Neural progenitor cell (in vitro differentiated cells): ENCODE results near the gene UACA. TPM values are rescaled to one million over a fixed set of nuclear protein-coding genes. Genes with fewer than 3 reads are reported as not detected.

Experiments
- DNase-seq: peaks from one replicate; pipeline ENCODE4 v3.0.0-alpha.2; 2016; ENCODE audit warnings: low spot score
- H2AFZ ChIP-seq: fragments of 200-600 bp; sonication (generic); replicated peaks from 2 replicates; pipeline ENCODE4 v1.6.1; 2016; ENCODE audit warnings: antibody characterized with exemption
- H3F3A ChIP-seq: fragments of 200-600 bp; sonication (generic); 2 replicates; pipeline ENCODE4 v1.6.1; 2016; ENCODE audit warnings: antibody characterized with exemption, low read depth
- H3K27ac ChIP-seq: fragments of 200-600 bp; sonication (generic); 2 replicates; pipeline ENCODE4 v1.5.1; 2016; ENCODE audit warnings: mild to moderate bottlenecking
- H3K27me3 ChIP-seq: fragments of 200-600 bp; sonication (generic); 2 replicates; pipeline ENCODE4 v1.6.1; 2016; ENCODE audit warnings: mild to moderate bottlenecking, moderate library complexity
- H3K36me3 ChIP-seq: fragments of 200-600 bp; sonication (generic); 2 replicates; pipeline ENCODE4 v1.5.1; 2016
- H3K4me1 ChIP-seq: fragments of 200-600 bp; sonication (generic); 2 replicates; pipeline ENCODE4 v1.6.1; 2016; ENCODE audit warnings: mixed run types
- H3K4me2 ChIP-seq: fragments of 200-600 bp; sonication (generic); 2 replicates; pipeline ENCODE4 v1.6.1; 2016
- H3K4me3 ChIP-seq: fragments of 200-600 bp; sonication (generic); 2 replicates; pipeline ENCODE4 v1.5.1; 2016
- H3K79me2 ChIP-seq: fragments of 200-600 bp; sonication (generic); 2 replicates; pipeline ENCODE4 v1.6.1; 2016; ENCODE audit warnings: low read depth
- H3K9ac ChIP-seq: fragments of 200-600 bp; sonication (generic); 2 replicates; pipeline ENCODE4 v1.6.1; 2016
- H3K9me3 ChIP-seq: fragments of 200-600 bp; sonication (generic); 2 replicates; pipeline ENCODE4 v1.5.1; 2016; ENCODE audit warnings: low read depth
- H4K20me1 ChIP-seq: fragments of 200-600 bp; sonication (generic); 2 replicates; pipeline ENCODE4 v1.6.1; 2016; ENCODE audit warnings: low read depth
- H3K27ac Mint-ChIP-seq: 3 replicates; pipeline ENCODE4 v1.8.0; 2021; ENCODE audit warnings: mixed read lengths
- H3K27me3 Mint-ChIP-seq: 2 replicates; pipeline ENCODE4 v1.8.0; 2022; ENCODE audit warnings: low read depth, mild to moderate bottlenecking, inconsistent platforms, moderate library complexity, mixed read lengths; ENCODE audit not compliant: insufficient read depth
- H3K36me3 Mint-ChIP-seq: 3 replicates; pipeline ENCODE4 v1.8.0; 2021; ENCODE audit warnings: mixed read lengths
- H3K4me1 Mint-ChIP-seq: 3 replicates; pipeline ENCODE4 v1.8.0; 2021; ENCODE audit warnings: mixed read lengths
- H3K4me3 Mint-ChIP-seq: 3 replicates; pipeline ENCODE4 v1.8.0; 2021; ENCODE audit warnings: mild to moderate bottlenecking, moderate library complexity, mixed read lengths
- H3K9me3 Mint-ChIP-seq: 3 replicates; pipeline ENCODE4 v1.8.0; 2020; ENCODE audit warnings: mixed read lengths
- EZH2 ChIP-seq: fragments of 200-600 bp; sonication (generic); IDR thresholded peaks from 2 replicates; pipeline ENCODE4 v1.6.1; 2017; ENCODE audit warnings: antibody characterized with exemption, mild to moderate bottlenecking, moderate library complexity
- EZH2phosphoT487 ChIP-seq: fragments of 200-600 bp; sonication (generic); IDR thresholded peaks from 2 replicates; pipeline ENCODE4 v1.6.1; 2017; ENCODE audit warnings: antibody characterized with exemption
- total RNA-seq: library from RNA; depleted of rRNA; stranded (reverse); fragments of >200 nt; gene quantifications from 2 replicates; pipeline ENCODE4 v1.2.3, GENCODE V29; 2015; ENCODE audit warnings: low replicate concordance
- TF ChIP-seq, protein P1 (sequence below): fragments of 200-600 bp; sonication (generic); IDR thresholded peaks from 2 replicates; pipeline ENCODE4 v1.5.1; 2017; ENCODE audit warnings: antibody characterized with exemption, mild to moderate bottlenecking

Gene UACA
- total RNA-seq, 1 donor from 2014 or later: 70.0 TPM

DNA sequence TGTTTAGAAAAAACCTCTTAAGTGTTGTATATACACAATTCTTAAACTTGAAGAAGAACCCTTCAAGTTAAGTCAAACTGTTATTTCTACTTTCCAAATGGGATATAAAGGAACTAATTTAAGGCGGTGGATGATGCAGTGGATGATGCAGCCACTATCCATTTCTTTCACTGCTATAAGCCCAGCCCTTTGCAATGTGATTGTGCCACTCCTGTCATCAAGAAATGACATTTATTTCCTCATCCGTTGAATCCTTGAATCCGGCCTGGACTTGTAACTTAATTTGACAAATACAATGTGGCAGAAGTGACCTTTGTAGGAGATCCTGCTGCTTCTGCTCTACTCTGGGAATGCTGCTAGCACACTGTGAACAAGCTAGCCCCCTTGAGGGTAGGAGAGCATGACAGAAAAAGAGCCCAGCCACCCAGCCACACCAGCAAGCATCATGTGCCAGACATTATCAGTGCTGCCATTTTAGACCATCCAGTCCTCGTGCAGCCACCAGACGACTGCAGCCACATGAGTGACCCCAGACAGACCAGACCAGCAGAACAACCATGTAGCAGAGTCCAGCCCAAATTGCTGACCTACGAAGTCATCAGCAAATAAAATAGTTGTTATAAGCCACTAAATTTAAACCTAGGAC, 47.4 kb downstream of the UACA start:
- TF ChIP-seq, protein P1, sequence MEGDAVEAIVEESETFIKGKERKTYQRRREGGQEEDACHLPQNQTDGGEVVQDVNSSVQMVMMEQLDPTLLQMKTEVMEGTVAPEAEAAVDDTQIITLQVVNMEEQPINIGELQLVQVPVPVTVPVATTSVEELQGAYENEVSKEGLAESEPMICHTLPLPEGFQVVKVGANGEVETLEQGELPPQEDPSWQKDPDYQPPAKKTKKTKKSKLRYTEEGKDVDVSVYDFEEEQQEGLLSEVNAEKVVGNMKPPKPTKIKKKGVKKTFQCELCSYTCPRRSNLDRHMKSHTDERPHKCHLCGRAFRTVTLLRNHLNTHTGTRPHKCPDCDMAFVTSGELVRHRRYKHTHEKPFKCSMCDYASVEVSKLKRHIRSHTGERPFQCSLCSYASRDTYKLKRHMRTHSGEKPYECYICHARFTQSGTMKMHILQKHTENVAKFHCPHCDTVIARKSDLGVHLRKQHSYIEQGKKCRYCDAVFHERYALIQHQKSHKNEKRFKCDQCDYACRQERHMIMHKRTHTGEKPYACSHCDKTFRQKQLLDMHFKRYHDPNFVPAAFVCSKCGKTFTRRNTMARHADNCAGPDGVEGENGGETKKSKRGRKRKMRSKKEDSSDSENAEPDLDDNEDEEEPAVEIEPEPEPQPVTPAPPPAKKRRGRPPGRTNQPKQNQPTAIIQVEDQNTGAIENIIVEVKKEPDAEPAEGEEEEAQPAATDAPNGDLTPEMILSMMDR: no peak
- TF ChIP-seq EZH2 (no peak), EZH2phosphoT487 (no peak)
- DNase-seq: no peak
- Histone ChIP-seq H4K20me1 (no peaks in the 10 kb centered on the region), H3K79me2 (peaks cover 8% of the 10 kb centered on the region), H3K9ac (no peak overlapping the region), H3F3A (no peaks in the 10 kb centered on the region), H2AFZ (no peak overlapping the region), H3K4me2 (no peak overlapping the region), H3K27ac (no peak overlapping the region), H3K4me1 (peaks cover 16% of the 10 kb centered on the region), H3K4me3 (no peak overlapping the region), H3K9me3 (no peaks in the 10 kb centered on the region), H3K36me3 (no peaks in the 10 kb centered on the region), H3K27me3 (no peaks in the 10 kb centered on the region)
- no peaks in the 10 kb centered on the region for H3K36me3 Mint-ChIP-seq
- no peaks in the 10 kb centered on the region for H3K9me3 Mint-ChIP-seq
- H3K4me3 Mint-ChIP-seq: no peak overlapping the region
- peaks cover 22% of the 10 kb centered on the region for H3K4me1 Mint-ChIP-seq
- H3K27ac Mint-ChIP-seq: peak overlapping the region; percentile 26
- no peaks in the 10 kb centered on the region for H3K27me3 Mint-ChIP-seq

DNA sequence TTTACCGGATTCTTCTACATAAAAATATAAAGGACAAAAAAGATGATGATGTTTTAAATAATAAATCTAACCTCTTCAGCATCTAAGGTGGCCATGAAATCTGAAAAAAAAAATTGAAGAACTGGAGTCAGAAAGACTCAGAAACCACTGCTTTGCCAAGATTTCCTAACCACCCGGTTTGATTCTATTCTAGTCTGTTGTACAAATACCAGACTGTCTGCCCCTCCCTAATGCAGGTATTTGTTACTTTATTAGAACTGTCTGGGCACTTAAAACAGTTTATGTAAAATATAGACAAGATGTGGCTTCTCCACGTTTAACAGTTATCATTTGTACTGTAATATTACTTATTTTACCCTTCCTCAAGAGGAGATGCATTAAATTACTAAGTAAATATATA, 48.8 kb downstream of the UACA start:
- Histone ChIP-seq H3K9me3 (no peaks in the 10 kb centered on the region), H3K27me3 (no peaks in the 10 kb centered on the region), H3K9ac (no peak overlapping the region), H3K4me3 (no peak overlapping the region), H3F3A (no peaks in the 10 kb centered on the region), H3K79me2 (peaks cover 10% of the 10 kb centered on the region), H3K4me1 (peaks cover 24% of the 10 kb centered on the region), H4K20me1 (no peaks in the 10 kb centered on the region), H3K27ac (no peak overlapping the region), H3K4me2 (no peak overlapping the region), H3K36me3 (no peaks in the 10 kb centered on the region), H2AFZ (no peak overlapping the region)
- Mint-ChIP-seq H3K4me3 (no peak overlapping the region), H3K27me3 (no peaks in the 10 kb centered on the region), H3K36me3 (no peaks in the 10 kb centered on the region), H3K4me1 (peaks cover 27% of the 10 kb centered on the region), H3K27ac (no peak overlapping the region), H3K9me3 (no peaks in the 10 kb centered on the region)
- no peak for DNase-seq
- TF ChIP-seq EZH2phosphoT487: no peak
- TF ChIP-seq, protein P1: no peak
- TF ChIP-seq EZH2: no peak

- no peaks in the 10 kb centered on the region for H3K9me3 Mint-ChIP-seq
- Histone ChIP-seq H3K27me3 (no peaks in the 10 kb centered on the region), H3K27ac (no peak overlapping the region), H3K36me3 (no peaks in the 10 kb centered on the region), H4K20me1 (no peaks in the 10 kb centered on the region), H3K4me1 (peaks cover 30% of the 10 kb centered on the region), H3K79me2 (peaks cover 15% of the 10 kb centered on the region), H3F3A (no peaks in the 10 kb centered on the region), H3K9me3 (no peaks in the 10 kb centered on the region), H3K4me2 (no peak overlapping the region), H2AFZ (no peak overlapping the region), H3K4me3 (no peak overlapping the region), H3K9ac (no peak overlapping the region)
- no peak overlapping the region for H3K27ac Mint-ChIP-seq
- no peak overlapping the region for H3K4me3 Mint-ChIP-seq
- H3K36me3 Mint-ChIP-seq: no peaks in the 10 kb centered on the region
- peak; percentile 33 for DNase-seq
- no peaks in the 10 kb centered on the region for H3K27me3 Mint-ChIP-seq
- peaks cover 30% of the 10 kb centered on the region for H3K4me1 Mint-ChIP-seq
- no peak for TF ChIP-seq EZH2phosphoT487
- TF ChIP-seq, protein P1: no peak
- no peak for TF ChIP-seq EZH2
These were observed 49.3 kb downstream of the UACA start for GRCh38 chr15:70714015-70714414.
